Activated CD4-positive, alpha-beta T cell treated with anti-CD3 and anti-CD28 coated beads, Interleukin-2, Interleukin-4, amounts not matched to agents 100 ng/mL and 50 ng/mL, durations not matched to agents 16 hours and 8 hours (primary cell): ENCODE measurements around the gene TFF1.

Experiments
- DNase-seq: peaks from one replicate; pipeline ENCODE4 v3.0.0-alpha.2; 2020; ENCODE audit warnings: low spot score

Gene TFF1

DNA sequence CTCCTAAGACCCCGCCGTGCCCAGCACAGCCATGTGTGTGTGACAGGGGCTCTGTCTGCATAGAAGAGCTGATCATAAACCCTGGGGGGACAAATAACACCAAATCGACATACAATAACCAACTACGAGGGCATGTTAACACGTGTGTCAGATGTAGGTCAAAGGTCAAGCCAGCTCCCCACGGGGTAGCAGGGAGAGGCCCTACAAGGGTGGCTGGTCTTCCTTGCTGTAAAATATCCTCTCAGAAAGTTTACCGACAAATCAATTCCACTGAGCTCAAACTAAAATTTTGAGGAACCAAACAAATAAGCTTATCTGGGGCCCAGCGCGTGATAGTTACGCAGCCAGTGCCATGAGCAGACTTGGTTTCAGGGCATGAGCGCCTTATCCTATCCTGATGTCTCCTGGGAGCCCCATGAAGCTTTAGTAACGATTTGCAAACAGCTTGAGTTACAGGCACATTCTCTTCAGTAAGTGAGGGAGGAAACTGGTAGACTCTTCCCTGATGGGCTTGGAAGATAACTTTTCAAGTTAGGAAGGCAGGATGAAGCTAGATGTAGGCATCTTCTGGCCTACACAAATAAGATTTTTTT is 32.2 kb upstream of the TFF1 start:
- DNase-seq = no peak

DNA sequence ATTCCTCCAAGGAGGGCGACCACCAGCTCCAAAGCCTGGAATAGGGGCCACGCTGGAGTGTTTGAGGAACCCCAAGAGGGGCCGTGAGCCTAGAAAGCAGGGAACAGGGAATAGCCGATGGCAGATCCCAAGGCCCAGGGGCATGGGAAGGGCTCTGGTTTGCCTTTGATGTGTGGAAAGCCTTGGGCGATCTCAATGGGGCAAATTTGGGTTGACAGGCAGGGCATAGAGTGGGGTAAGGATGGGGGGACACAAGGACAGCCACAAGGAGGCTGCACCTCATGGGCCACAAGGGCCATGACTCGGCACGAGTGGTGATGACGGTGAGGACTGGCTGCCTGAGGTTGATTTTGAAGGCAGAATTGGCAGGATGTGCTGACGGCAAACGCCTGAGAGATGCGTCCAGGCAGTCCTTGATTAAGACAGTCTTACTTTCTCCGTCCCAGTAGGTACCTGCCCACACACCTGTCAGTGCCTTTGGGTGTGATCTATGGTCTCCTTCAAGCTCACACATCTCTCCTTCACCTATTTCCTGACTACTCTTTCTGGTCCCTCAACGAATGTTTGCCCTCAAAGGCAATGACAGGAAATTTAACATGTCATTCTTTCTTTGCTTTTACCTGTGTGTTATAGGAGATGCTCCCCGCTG is 31.5 kb upstream of the TFF1 start:
- no peak for DNase-seq

DNA sequence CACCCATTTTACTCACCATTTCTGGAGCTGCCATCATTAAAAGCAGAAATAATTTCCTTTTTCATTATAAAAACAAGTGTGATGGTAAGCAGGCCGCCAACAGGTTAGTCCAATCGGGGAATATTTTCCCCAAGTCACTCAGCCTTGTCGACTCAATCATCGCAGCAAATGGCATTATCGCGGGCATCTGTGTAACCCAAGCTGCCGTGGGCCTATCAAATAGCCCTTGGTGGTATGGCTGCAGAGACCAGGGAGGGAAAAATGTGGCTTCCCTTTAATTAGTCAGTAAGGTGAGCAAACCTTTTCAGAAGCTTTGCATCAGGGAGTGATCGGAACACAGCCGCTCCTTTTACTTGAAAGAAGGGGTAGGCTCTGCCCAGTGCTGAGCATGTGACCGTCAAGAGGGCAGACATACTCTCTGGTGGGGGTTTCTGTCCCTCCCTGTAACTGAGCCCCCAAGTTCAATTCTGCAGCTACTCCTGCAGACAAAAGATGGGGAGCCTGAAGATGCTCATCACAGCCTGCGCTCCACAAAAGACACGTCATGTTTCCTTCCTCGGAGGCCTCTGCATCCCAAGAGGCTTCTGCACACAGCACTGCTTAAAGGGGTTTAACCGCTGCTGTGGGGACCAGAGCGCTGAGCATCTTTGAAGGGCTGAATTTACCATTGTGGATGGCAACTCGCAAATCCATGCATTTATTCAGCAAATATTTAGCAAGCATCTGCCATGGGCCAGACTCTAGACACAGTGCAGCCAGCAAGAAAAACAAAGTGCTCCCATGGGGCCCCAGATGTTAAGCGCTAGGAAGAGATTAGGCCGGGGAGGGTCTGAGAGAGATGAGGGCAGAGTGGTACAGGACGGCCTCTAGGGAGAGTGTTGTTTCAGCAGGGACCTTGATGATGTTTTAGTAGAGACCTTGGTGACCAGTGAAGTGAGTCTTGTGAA is 30.7 kb upstream of the TFF1 start:
- DNase-seq = no peak

DNA sequence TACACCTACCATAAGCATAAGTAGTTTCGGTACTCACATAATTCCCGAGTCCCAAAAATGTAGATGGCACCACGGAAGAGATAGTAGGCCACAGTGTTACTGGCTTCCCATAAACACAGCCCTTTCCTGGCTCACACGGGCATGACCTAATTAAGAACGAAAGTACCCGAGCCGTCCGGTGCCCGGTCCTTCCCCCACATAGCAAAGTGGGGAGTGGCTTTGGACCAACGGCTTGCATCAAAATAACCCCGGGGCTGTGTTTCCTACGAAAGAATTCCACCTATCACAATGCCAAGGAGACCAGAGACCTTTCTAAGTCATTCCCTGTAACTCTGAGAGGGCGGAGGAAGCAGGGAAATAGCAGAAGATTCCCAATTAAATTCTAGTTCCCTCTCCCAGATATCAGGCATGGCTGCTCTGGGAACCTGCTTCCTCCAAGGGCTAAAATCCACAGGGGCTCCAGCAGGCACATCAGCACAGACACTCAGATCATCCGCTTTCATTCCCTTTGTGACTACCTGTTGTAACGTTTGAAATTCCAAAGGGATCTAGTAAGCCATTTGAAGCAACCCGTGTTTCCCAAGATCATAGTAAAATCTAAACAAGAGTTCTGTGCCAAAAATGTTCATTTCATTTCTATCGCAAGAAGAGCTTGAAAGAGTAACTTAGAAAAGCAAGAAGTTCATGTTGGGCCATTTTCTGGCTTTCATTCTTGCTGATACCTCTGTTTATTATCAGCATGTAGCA is 29.7 kb upstream of the TFF1 start, which contains the start of gene TMPRSS3:
Gene TMPRSS3 (minus strand): TSS at position 148 of the 747 bp plus-strand sequence. CDS start 635 bp downstream, outside the sequence.
- no peak for DNase-seq

DNA sequence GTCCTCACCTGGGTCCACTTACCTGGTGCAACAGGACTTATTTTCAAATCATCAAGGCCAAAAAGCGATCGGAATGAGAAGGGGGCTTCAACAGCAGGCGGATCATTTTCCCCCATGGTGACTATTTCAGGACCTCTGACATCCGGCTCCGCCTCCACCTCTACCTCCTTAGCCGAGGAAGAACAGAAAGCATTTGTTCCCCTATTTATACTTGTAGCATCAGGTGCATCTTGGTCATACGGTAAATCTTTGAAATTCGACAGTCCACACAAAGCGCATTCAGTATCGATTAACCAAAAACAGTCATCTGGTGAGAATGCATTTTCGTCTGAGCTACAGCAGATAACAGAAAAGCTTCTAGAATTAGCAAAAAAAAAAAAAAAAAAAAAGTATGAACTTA is 29.0 kb upstream of the TFF1 start:
- no peak for DNase-seq

DNA sequence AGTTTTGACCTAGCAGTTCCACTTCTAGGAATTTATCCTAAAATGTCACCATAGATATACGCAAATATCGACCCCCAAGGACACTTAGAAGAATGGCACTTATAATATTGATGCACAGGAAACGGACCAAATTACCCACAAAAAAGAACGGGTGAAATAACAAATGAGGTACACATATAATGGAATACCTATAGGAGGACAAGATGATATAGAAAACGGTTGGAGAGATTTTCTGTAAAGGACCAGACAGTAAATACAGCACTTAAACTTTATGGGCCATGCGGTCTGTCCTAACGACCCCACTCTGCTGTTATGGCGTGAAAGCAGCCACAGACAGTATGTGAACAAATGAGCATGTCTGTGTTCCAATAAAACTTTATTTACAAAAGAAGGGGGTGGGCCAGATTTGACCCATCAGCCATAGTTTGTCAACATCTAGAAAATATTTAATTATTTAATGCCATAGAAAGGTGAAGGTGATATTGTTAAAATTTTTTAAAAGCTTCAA is 27.2 kb upstream of the TFF1 start:
- no peak for DNase-seq

DNA sequence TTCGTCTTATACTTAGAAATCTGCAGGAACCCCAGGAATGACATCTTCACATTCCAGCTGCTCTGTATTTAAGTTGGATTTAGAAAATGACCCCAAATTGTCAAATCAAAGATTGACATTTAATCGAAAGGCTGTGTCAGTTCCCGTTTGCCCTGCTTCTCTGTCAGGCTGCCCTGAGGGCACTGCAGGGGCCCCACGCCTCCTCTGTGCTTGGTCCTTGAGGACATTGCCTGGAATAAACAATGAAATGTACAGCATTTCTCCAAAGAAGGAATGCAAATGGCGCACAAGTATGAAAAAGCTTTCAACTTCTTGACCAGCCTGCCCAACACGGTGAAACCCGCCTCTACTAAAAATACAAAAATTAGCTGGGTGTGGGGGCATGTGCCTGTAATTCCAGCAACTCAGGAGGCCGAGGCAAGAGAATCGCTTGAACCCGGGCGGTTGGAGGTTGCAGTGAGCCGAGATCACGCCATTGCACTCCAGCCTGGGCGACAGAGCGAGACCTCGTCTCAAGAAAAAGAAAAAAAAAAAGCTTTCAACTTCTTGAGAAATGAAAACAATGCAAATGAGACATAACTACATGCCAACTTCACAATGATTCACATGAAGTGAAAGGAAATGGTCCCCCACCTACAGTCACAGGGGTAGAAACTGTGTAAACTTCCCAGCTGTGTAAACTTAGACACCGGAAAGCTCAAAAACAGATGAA is 26.6 kb upstream of the TFF1 start:
- peak; percentile 53 for DNase-seq

DNA sequence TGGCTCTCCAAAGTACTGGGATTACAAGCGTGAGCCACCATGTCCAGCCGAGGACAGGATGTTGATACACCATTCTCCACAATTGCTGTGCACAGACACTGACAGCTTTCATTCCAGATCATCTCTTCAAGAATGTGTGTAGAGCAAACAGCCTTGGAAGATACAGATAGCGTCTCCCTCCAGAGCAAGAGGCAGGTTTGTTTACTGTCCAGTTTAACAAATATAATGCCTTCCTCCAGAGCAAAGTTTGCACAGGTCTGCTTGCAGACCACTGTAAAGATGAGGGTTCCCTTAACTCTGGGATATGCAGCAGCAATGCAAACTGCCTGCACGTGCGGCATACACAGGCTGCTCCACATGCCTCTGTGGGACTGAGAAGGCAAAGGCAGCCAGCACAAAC is 25.0 kb upstream of the TFF1 start:
- no peak for DNase-seq

DNA sequence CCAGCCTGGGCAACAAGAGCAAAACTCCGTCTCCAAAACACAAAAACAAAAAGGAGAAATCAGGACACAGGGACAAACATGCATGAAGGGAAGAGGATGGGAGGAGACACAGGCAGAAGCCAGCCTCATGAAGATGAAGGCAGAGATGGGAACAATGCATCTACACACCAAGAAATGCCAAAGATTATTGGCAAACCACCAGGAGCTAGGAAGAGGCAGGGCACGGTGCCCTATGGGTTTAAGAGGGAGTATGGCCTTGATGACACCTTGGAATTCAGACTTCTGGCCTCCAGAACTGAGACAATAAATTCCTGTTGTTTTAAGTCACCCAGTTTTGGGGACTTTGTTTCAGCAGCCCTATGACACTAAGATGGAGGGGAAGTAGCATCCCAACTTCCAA is 24.4 kb upstream of the TFF1 start:
- no peak for DNase-seq

DNA sequence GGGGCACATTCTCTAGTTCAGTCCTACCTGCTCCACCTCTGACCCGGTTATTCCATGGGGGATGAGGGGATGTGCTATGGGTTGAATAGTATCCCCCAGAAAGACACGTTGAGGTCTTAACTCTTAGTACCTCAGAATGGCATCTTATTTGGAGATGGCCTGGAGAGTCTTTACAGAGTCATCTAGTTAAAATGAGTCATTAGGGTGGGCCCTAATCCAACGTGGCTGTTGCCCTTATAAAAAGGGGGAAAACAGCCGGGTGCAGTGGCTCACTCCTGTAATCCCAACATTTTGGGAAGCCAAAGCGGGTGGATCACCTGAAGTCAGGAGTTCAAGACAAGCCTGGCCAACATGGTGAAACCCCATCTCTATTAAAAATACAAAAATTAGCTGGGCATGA is 23.9 kb upstream of the TFF1 start:
- no peak for DNase-seq

DNA sequence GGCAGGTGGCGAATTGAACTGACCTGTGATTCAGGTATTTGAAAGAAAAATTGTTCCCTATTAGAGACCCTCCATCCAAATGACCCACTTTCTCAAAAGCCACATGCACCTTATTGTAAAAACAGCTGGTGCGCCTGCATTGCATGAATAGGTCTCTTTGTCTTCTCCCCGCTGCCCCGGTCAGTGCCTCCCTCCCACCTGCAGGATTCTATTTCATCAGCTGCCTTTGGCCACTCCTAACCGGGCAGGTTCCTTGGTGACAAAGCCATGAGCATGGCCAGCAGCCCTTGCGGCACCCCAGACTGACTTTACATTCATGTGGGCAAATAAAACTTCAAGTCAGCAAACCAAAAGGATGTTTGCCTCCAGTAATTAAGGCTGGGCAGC is 23.1 kb upstream of the TFF1 start:
- no peak for DNase-seq

DNA sequence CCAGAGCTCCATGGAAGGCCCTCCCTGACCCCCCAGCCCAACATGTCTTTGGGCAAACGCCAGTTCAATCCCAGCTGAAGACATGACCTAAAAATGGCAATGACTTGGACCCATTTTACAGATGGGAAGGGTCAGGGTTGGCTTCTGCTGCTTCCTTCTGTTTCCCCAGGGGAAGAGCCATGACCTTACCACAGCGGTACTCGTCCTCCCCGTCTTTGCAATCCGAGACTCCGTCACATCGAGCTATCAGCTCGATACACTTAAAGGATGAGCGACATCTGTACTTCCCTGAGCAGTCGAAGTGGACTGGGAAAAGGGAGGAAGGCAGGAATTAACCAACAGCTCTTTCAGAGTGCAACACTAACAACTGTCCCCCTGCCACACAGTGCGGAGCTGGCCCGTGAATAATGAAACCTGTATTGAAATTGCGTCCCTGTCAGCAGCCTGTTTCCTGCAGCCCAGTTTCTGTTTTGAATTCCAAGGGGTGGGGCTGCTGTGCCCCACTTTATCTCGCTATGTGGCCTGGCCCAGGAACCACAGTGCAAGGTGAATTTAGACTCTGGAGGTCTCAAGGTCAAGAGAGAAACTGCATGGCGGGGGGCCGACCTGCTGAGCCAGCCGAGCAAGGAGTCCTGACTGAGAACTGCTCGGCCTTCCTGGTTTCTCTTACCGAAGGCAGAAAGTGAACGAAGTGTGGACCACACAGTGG is 22.6 kb upstream of the TFF1 start:
- no peak for DNase-seq

DNA sequence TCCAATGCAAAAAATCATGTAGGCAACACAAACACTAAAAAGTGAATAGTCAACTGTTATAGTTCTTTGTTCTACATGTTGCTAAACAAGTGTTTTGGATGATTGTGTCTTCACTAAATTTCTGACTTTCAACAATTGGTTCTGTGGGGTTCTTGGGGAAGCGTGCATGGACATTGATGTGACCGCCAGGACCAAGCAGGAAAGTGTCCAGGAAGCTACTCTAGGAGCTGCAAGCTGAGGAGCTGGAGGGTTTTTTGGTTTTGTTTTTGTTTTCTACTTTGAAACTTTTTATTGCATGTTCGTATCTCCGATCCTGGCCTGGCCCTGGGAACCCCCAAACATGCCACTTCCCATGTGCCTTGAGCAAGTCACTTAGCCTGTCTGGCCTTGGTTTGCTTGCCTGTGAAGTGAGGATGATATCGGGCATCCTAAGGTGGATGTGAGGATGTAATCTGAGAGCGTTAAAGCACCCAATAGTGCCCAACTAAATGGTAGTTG is 21.6 kb upstream of the TFF1 start:
- DNase-seq = no peak

DNA sequence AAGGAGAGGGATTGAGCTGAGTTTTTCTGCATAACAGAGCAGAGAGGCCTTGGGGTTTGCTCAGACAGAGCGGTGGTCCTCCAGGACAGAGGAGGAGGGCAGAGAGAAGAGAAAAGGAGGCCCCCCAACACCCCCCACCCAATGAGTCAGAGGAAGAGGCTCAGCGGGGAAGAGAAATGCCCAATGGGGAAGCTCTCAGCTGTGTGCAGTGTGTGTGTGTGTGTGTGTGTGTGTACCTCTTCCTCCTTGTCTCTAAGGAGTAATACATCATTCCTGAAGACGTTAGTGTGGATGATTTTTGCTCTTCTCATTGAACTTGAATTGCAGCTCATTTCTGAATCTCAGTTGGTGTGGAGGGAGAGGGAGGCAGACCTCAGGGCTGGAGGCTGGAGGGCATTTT is 20.8 kb upstream of the TFF1 start:
- no peak for DNase-seq

DNA sequence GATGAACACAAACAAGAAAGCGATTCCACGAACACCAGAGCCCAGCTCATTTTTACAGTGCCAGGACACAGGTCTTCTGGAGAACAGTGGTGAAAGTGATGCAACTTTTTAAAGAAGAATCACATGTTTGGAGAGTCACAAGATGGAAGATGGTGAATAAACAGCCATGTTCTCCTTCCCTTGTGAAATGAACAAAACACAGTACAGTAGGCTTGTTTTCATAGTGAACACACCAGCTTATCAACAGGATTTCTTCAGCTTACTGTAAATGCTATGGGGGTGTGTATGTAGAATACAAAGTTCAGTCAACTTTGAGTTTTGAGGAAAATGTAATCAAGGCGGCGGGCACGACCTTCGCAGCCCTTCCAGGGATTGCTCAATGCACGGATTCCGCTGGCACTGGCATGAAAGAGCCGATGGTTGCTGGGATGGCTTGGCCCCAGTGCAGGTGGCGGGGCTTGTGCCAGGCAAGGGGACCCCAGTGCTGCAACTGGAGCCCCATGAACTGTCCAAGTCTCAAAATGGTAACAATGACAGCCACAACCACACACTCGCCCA is 19.8 kb upstream of the TFF1 start:
- DNase-seq = no peak

DNA sequence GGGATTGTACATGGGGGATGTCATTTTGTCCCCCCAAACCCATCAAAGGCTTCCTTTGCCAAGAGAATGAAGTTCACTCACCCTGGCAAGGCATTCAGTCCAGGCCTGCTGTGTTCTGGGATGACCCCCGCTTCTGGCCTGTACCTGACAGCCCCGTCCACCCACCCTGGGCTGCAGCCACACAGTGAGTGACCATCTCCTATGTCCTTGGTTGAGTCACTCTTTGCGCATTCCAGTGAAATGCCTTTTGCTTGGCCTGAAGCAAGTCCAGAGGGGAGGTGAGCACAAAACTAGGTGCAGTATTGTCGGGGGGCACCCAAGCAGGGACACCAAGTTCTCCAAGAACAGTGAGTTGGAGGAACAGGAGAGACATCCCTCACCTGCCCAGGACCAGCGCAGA is 19.3 kb upstream of the TFF1 start:
- DNase-seq = no peak

DNA sequence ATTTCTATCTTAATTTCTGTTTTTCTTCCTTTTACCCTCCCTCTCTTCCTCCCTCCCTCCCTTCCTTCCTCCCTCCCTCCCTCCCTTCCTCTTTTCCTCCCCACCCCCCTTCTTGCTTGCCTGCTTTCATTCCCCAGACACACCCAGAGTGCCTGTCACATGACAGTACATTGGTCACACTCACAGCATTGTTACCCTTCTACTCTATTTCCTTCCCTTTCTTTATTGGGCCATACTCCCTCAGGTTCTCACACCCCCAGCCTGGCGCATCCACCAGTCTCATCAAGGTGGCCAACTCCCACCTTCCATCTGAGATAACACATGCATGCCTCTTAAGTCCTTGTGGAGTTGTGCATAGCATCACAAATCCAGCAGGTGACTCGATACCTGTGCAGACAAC is 18.7 kb upstream of the TFF1 start:
- no peak for DNase-seq

DNA sequence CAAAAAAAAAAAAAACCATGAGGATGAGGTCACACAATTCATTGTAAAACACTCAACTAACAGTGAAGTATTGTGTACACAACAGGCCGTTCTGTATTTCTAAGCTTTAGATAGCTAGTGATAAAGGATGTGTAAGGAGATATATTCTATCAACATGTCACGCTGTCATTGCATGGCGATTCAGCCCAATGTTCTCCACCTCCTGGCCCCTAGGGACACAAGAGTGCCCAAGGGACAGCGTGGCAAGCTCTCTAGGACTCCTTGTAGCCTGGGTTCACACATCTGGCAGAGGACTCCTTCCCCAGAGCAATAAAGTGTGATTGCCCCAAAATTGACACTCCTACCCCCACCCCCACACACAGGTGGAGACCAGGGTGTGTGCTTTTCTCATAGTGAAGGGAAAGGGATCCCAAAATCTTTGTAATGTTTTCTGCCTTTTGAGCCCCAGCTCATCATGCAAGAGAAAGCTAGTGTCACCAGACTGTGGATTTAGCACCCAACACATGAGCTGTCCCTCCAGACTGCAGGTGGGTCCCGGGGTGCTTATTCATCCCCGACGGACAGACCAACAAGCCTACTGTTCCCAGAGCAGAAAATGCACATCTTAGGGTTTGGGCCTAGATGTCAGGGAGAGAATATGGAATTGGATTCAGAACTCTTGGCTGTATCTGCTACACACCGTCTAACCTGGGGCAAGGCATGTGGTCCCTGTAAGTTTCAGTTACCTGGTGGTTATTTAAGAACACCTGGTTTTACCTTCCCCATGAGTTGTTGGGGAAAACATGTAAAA is 18.0 kb upstream of the TFF1 start:
- DNase-seq = no peak

DNA sequence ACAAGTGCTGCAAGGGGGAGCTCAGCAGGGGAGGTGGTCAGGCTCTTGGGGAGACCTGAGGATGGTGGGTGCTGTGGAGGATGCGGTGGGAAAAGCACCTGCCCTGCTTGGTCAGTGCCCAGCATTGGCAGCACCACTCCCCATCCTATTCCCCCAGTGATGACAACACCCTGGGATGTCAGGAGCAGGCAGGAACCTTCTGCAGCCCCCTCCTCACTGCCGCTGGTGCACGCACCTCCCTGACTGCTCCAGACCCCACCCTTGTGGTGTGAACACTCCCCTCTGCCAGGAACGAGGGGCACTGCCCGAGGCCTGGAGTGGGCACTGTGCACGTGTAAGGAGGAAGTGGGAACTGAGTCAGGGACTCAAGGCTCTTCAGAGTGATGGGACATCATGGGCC is 17.0 kb upstream of the TFF1 start:
- no peak for DNase-seq

DNA sequence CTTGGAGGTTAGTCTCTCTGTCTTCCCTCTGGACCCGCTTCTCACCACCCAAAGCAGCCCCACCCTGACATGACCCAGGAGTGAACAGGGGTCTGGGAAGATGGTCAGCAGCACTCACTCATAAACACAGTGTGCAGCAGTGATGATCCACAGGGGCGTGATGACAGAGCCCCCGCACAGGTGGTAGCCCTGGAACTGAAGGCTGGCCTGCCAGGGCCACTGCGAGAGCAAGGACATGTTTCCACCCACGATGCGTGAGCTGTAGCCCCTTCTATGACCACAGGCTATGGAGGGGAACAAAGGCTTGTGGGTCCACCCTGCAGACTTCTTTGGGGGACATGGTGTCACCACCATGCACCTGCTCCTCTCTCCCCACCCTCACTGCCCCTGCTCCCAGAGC is 16.6 kb upstream of the TFF1 start:
- DNase-seq = no peak
